PC-9 (cell line): ENCODE measurements around the gene GPC1.

ENCODE experiments used
- CTCF ChIP-seq: fragments of 200-600 bp; sonication (generic); conservative IDR thresholded peaks from 2 replicates; pipeline ENCODE4 v1.6.1; 2017; ENCODE audit warnings: mixed run types, antibody characterized with exemption, mild to moderate bottlenecking, moderate library complexity
- EZH2 ChIP-seq: fragments of 200-600 bp; sonication (generic); IDR thresholded peaks from 2 replicates; pipeline ENCODE4 v1.8.0; 2017; ENCODE audit warnings: antibody characterized with exemption, low read depth

- TF ChIP-seq CTCF (no peak), EZH2 (no peak)
Measured at GRCh38 chr2:240452462-240453256, 17.2 kb downstream of the GPC1 start.
